A673 (cell line): ENCODE results near the gene AHDC1. TPM values are rescaled to one million over a fixed set of nuclear protein-coding genes. Genes with fewer than 3 reads are reported as not detected.

ENCODE experiments used
- BruUV-seq: library from RNA; stranded (reverse); fragments of 400-500 nt; replicated peaks from 2 replicates; lab custom pipeline; 2021; lab: Mats Ljungman, UMichigan
- CTCF ChIA-PET: fragments of 300-600 bp; sonication (Branson Sonifier 250); formaldehyde crosslinking; loops from one replicate; lab custom pipeline; 2022; ENCODE audit warnings: antibody characterized with exemption; lab: Charles Lee
- POLR2A ChIA-PET: fragments of 300-600 bp; sonication (Branson Sonifier 250); formaldehyde crosslinking; loops from one replicate; lab custom pipeline; 2022; ENCODE audit warnings: antibody characterized with exemption; ENCODE audit not compliant: low non-redundant PET; lab: Charles Lee
- DNase-seq: peaks from one replicate; pipeline ENCODE4 v3.0.0-alpha.2; 2015; ENCODE audit warnings: low spot score
- H3K27ac ChIP-seq: fragments of 200-600 bp; sonication (generic); 2 replicates; pipeline ENCODE4 v1.5.1; 2016; ENCODE audit warnings: mixed run types, low read depth, mild to moderate bottlenecking, mixed read lengths, antibody characterized with exemption, low read length; ENCODE audit not compliant: poor library complexity, severe bottlenecking
- H3K27me3 ChIP-seq: fragments of 200-600 bp; sonication (generic); replicated peaks from 2 replicates; pipeline ENCODE4 v1.6.1; 2017; ENCODE audit warnings: mixed run types, low read depth, mild to moderate bottlenecking, mixed read lengths, antibody characterized with exemption, low read length; ENCODE audit not compliant: insufficient read depth, poor library complexity
- H3K36me3 ChIP-seq: fragments of 200-600 bp; sonication (generic); 2 replicates; pipeline ENCODE4 v1.6.1; 2016; ENCODE audit warnings: mixed run types, mild to moderate bottlenecking, mixed read lengths, antibody characterized with exemption, low read length; ENCODE audit not compliant: insufficient read depth, poor library complexity, severe bottlenecking
- H3K4me1 ChIP-seq: fragments of 200-600 bp; sonication (generic); 2 replicates; pipeline ENCODE4 v1.6.1; 2017; ENCODE audit warnings: mixed run types, mild to moderate bottlenecking, mixed read lengths, antibody characterized with exemption, low read length; ENCODE audit not compliant: insufficient read depth, poor library complexity, severe bottlenecking
- H3K4me3 ChIP-seq: fragments of 200-600 bp; sonication (generic); 2 replicates; pipeline ENCODE4 v1.5.1; 2016; ENCODE audit warnings: low read depth, mixed run types, mild to moderate bottlenecking, mixed read lengths, low read length; ENCODE audit not compliant: poor library complexity, severe bottlenecking
- H3K9me3 ChIP-seq: fragments of 200-600 bp; sonication (generic); 2 replicates; pipeline ENCODE4 v1.6.1; 2016; ENCODE audit warnings: mixed run types, low read depth, mild to moderate bottlenecking, mixed read lengths, antibody characterized with exemption, low read length; ENCODE audit not compliant: poor library complexity, severe bottlenecking
- EZH2 ChIP-seq: fragments of 200-600 bp; sonication (generic); IDR thresholded peaks from 2 replicates; pipeline ENCODE4 v1.6.1; 2017; ENCODE audit warnings: borderline replicate concordance, low read depth, mild to moderate bottlenecking, mixed read lengths, antibody characterized with exemption, low read length; ENCODE audit not compliant: poor library complexity, severe bottlenecking
- intact Hi-C: fragments of 100-400 bp; cut with micrococcal nuclease; formaldehyde crosslinking; loops from one replicate; pipeline ENCODE4 v1.10.0; 2022; ENCODE audit not compliant: unreplicated experiment
- total RNA-seq: library from RNA; stranded (reverse); gene quantifications from 2 replicates; pipeline ENCODE4 v1.2.3, GENCODE V29; 2021
- TF ChIP-seq, protein P1 (sequence below): fragments of 300-800, 200-600 bp; sonication (generic); conservative IDR thresholded peaks from 2 replicates; pipeline ENCODE4 v1.5.1; 2017; ENCODE audit warnings: low read depth, mild to moderate bottlenecking, antibody characterized with exemption, low read length, moderate library complexity, mixed read lengths

The AHDC1 gene
- total RNA-seq, 1 experiment from 2014 or later: 33.2 TPM

DNA sequence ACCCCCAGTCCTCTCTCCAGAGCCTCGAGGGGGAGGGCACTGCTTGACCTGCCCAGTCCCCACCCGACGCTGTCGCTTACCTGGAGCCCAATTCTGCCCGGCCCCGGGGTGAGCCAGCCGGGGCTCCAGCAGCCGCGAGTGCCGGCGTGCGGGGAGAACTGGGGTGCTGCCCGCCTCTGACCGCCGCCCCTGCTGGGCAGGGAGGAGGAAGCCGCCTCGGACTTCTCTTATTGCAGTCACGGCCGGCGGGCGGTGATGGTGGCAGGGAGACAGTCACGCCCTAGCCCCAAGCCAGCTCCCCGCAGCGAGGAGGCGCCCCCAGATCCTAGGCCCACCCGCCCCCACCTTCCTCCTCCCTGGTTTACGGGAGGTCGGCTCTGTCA lies 31.0 kb upstream of the AHDC1 start, which contains the start of gene FGR:
Gene FGR, minus strand, starts transcription at position 201 of the 383 bp plus-strand sequence. CDS start 11,269 bp downstream, outside the sequence.
- no TSS peak for BruUV-seq
- peak within 1 kb of the TSS; percentile 38 for H3K4me3 ChIP-seq
- ChIA-PET POLR2A (no interaction called here), CTCF (no interaction called here)
- no peak within 1 kb of the TSS for H3K27ac ChIP-seq
- no peaks in the 10 kb centered on the region for H3K36me3 ChIP-seq
- no peak for DNase-seq
- no peaks in the 10 kb centered on the region for H3K4me1 ChIP-seq
- no peaks in the 10 kb centered on the region for H3K9me3 ChIP-seq
- intact Hi-C loops: no loop called here
- H3K27me3 ChIP-seq: no peaks in the 10 kb centered on the region
- TF ChIP-seq EZH2: no peak
- TF ChIP-seq, protein P1, sequence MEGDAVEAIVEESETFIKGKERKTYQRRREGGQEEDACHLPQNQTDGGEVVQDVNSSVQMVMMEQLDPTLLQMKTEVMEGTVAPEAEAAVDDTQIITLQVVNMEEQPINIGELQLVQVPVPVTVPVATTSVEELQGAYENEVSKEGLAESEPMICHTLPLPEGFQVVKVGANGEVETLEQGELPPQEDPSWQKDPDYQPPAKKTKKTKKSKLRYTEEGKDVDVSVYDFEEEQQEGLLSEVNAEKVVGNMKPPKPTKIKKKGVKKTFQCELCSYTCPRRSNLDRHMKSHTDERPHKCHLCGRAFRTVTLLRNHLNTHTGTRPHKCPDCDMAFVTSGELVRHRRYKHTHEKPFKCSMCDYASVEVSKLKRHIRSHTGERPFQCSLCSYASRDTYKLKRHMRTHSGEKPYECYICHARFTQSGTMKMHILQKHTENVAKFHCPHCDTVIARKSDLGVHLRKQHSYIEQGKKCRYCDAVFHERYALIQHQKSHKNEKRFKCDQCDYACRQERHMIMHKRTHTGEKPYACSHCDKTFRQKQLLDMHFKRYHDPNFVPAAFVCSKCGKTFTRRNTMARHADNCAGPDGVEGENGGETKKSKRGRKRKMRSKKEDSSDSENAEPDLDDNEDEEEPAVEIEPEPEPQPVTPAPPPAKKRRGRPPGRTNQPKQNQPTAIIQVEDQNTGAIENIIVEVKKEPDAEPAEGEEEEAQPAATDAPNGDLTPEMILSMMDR: no peak

DNA sequence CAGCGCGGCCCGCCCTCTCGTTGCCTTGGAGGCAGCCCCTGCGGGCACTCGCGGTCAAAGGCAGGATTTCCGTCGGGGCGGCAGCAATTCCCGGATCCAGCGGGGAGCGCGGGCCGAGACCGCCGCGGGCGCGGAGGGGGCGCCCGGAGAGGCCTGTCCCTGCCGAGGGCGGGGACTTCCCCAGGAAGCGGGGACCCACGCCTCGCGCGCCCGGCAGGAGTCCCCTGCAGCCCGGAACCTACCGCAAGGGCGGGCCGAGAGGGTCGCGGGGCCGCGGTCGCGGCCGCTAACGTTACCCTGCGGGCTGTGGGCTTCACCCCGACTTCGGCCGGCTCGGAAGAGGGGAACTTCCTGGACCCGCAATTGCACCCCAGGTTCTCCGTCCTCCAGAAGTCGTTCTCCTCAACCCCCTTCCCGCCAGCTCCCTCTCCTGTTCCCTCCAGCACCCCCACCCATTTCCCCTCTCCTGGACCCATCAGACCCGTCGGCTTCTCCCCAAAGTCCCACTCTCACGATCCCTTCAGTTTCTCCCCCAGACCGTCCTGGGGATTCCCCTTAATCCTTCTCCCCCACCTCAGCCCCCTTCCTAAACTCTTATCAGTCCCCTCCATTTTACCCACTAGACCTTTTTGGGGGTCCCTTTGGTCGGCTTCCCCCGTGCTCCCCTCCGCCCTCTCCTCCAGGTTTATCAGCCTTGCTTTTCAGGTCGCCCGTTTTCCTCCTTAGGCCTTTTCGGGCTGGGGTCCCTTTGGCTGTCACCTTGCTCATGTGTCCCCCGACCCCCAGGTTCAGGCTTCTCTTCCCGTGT lies 30.4 kb upstream of the AHDC1 start:
- Histone ChIP-seq H3K27me3 (no peaks in the 10 kb centered on the region), H3K4me3 (peak overlapping the region; percentile 38), H3K27ac (no peak overlapping the region), H3K9me3 (no peaks in the 10 kb centered on the region), H3K36me3 (no peaks in the 10 kb centered on the region), H3K4me1 (no peaks in the 10 kb centered on the region)
- ChIA-PET POLR2A (no interaction called here), CTCF (no interaction called here)
- no peak for DNase-seq
- no TSS peak for BruUV-seq
- intact Hi-C loops: no loop called here
- TF ChIP-seq, protein P1: no peak
- no peak for TF ChIP-seq EZH2

GRCh38 chr1:27633640-27634176 lies 29.8 kb upstream of the AHDC1 start:
- intact Hi-C loops: no loop called here
- no peak for DNase-seq
- no peaks in the 10 kb centered on the region for H3K9me3 ChIP-seq
- POLR2A ChIA-PET: no interaction called here
- H3K36me3 ChIP-seq: no peaks in the 10 kb centered on the region
- no TSS peak for BruUV-seq
- TF ChIP-seq, protein P1: no peak
- no peak for TF ChIP-seq EZH2
- CTCF ChIA-PET: no interaction called here
- H3K27ac ChIP-seq: no peak overlapping the region
- H3K4me3 ChIP-seq: peak overlapping the region; percentile 38
- no peaks in the 10 kb centered on the region for H3K27me3 ChIP-seq
- H3K4me1 ChIP-seq: no peaks in the 10 kb centered on the region
